ENCODE results near the gene MAGOHB. TPM values are rescaled to one million over a fixed set of nuclear protein-coding genes. Genes with fewer than 3 reads are reported as not detected.

MAGOHB gene
- total and polyA plus RNA-seq, 2 of the 4 experiments (the other 2 are of a cell fraction), result 6.3 to 20.3 TPM

DNA sequence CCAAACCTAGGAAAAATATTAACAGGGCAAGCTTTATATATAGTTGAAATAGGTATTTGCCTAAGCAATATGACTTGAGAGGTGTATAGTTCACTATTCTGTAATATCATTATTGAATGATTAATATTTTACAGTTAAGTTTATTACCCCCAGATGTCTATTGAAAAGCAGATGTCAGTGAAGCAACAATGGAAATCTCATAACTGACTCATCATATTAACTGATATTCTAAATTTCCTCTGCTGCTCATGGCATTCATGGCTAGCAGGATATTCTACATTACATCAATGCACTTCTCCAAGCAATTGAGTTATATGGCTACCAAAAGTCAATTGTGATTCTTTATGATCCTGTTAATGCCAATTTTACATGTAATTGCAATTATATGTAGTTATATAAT, 9.7 kb upstream of the MAGOHB start:
- in situ Hi-C loops (cut with MboI; ENCODE audit: low sequenced_read_pairs), result no loop called here
- CTCF ChIA-PET, result no interaction called here
- POLR2A ChIA-PET (ENCODE audit: unreplicated experiment), result no interaction called here

More for the DNA sequence above, 9.7 kb upstream of the MAGOHB start:
- H3K18ac ChIP-seq (ENCODE audit: low read depth, low read length), result no peak overlapping the region
- no peak overlapping the region for H3K27ac ChIP-seq (ENCODE audit: insufficient read depth, low read length)
- no peak for TF ChIP-seq MXI1 (IDR thresholded peaks at IDR 0.05; ENCODE audit: borderline replicate concordance, low read depth, low read length)
- DNase-seq, result peak; percentile 29
- no peak overlapping the region for H4K91ac ChIP-seq (ENCODE audit: insufficient read depth, low read depth, low read length)
- no peak overlapping the region for H4K8ac ChIP-seq (ENCODE audit: low read depth in 2 of 2, low read length in 2 of 2)
- no peak overlapping the region for H3K4me3 ChIP-seq (ENCODE audit: insufficient read depth, low read depth, low read length)
- no peak overlapping the region for H3K4me2 ChIP-seq (ENCODE audit: low read depth, low read length)
- ATAC-seq (ENCODE audit: low read depth), result no peak
- H3K4me1 ChIP-seq (ENCODE audit: control insufficient read depth, insufficient read depth, low read length), result no peaks in the 10 kb centered on the region; the same call in 1 of the 2 replicates
- H2AFZ ChIP-seq (replicated peaks; ENCODE audit: low read length, poor library complexity), result no peak overlapping the region
- no peaks in the 10 kb centered on the region for H3K27me3 ChIP-seq (ENCODE audit: control insufficient read depth, insufficient read depth, low read length)
- no peak overlapping the region for H3K4ac ChIP-seq (ENCODE audit: low read depth, low read length)
- H3K9ac ChIP-seq (ENCODE audit: low read depth, low read length), result no peak overlapping the region
- intact Hi-C loops (cut with micrococcal nuclease), result loop anchor here (5.0 kb wide), 1 partner anchor 44 kb away; no protein-coding TSS in a partner anchor
- no peak overlapping the region for H2BK120ac ChIP-seq (ENCODE audit: low read depth, low read length)
- no peak overlapping the region for H2BK15ac ChIP-seq (ENCODE audit: low read depth, low read length)
- no peak overlapping the region for H3K56ac ChIP-seq (ENCODE audit: extremely low read depth, insufficient read depth, low read length)
- no peak overlapping the region for H2AK9ac ChIP-seq (replicated peaks; ENCODE audit: low read depth, low read length, poor library complexity)
- H2BK20ac ChIP-seq (ENCODE audit: low read depth, low read length), result no peak overlapping the region
- H3K23ac ChIP-seq (ENCODE audit: low read depth, low read length), result no peak overlapping the region
- H4K20me1 ChIP-seq (ENCODE audit: insufficient read depth, low read length), result no peaks in the 10 kb centered on the region
- H4K5ac ChIP-seq (ENCODE audit: low read depth, low read length), result no peak overlapping the region
- H3K79me1 ChIP-seq (ENCODE audit: low read depth in 1 of 2, low read length in 2 of 2), result no peaks in the 10 kb centered on the region
- no peak overlapping the region for H3K14ac ChIP-seq (replicated peaks; ENCODE audit: low read depth, low read length)
- H3K9me1 ChIP-seq (ENCODE audit: insufficient read depth, low read length), result no peaks in the 10 kb centered on the region
- dilution Hi-C loops (cut with HindIII; ENCODE audit: low sequenced_read_pairs, unreplicated experiment), result no loop called here
- H3K36me3 ChIP-seq (ENCODE audit: control insufficient read depth, insufficient read depth, low read length), result no peaks in the 10 kb centered on the region
- no TSS peak for BruUV-seq (replicated peaks)
- H3K9me3 ChIP-seq (ENCODE audit: control insufficient read depth, insufficient read depth, low read length), result no peaks in the 10 kb centered on the region
- no peak overlapping the region for H2BK5ac ChIP-seq (ENCODE audit: low read depth, low read length, poor library complexity, severe bottlenecking)
- no peak overlapping the region for H2AK5ac ChIP-seq (ENCODE audit: low read depth, low read length)
